ENCODE data around the gene GALNT2.

DNA sequence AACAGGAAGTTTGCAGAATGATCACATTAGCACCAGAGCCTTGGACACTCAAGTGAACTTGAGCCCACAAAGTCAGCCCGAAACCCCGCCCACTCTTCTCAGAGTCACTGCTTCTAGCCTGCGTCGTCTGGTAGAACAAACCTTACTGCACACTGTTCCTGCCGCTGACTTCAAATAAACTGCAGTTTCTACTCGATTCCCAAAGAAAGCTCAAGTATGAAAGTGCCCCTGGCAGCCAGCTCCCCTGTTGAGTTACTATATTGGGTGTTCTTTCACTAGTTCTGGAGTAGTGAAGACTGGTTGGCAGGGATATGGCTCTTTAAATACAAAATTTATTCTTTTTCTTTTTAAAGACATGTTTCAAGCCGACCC lies 164.7 kb downstream of the GALNT2 start:
- no peak for TF ChIP-seq CTCF (IDR thresholded peaks at IDR 0.05; ENCODE audit: insufficient read depth, low read length)
- no peak for TF ChIP-seq REST (IDR thresholded peaks at IDR 0.05; ENCODE audit: insufficient replicate concordance, low read depth)
- TF ChIP-seq POLR2AphosphoS5 (IDR thresholded peaks at IDR 0.05; ENCODE audit: low read depth): no peak
- no peak for TF ChIP-seq SPI1 (IDR thresholded peaks at IDR 0.05; ENCODE audit: borderline replicate concordance, low read depth)
